ENCODE measurements around the gene GPX8.

Gene GPX8

DNA sequence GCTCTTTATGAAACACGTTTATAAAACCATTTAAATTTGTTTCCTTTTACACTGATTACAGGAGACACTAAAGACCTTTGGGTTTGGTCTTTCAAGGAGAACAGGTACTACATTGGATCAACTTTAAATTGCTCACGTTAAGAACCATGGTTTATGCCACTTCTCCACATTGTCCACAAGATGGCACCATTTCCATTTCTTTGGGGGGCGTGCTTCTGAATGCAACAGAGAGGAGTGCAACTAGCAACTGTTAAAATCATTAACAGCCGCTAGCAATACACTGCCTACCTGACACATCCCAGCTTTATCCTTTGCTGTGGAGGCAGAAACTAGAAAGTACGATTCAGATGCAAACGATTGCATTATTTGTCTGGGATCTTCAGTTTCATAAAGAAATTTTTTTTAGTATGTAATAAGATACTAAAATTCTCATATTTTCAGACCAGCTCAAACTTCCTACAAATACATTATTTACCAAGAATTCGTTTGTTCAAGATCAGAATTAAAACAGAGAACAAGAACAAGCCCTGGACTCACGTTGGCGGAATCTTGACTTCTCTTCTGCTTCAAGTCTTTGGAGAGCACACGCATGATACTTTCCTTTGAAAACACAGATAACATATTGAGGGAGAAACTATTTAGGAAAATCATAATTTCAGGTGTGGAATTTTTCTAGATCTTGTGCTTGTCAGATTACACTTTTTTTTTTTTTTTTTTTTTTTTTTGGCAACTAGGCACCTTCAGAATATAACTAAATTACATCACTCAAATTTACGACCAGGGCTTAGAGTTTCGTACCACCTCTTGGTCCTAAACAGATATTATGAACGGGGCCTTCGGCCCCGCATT lies 12.3 kb downstream of the GPX8 start:
- peak; percentile 33 to 39 for DNase-seq (ENCODE audit: low read depth in 2 of 2)

DNA sequence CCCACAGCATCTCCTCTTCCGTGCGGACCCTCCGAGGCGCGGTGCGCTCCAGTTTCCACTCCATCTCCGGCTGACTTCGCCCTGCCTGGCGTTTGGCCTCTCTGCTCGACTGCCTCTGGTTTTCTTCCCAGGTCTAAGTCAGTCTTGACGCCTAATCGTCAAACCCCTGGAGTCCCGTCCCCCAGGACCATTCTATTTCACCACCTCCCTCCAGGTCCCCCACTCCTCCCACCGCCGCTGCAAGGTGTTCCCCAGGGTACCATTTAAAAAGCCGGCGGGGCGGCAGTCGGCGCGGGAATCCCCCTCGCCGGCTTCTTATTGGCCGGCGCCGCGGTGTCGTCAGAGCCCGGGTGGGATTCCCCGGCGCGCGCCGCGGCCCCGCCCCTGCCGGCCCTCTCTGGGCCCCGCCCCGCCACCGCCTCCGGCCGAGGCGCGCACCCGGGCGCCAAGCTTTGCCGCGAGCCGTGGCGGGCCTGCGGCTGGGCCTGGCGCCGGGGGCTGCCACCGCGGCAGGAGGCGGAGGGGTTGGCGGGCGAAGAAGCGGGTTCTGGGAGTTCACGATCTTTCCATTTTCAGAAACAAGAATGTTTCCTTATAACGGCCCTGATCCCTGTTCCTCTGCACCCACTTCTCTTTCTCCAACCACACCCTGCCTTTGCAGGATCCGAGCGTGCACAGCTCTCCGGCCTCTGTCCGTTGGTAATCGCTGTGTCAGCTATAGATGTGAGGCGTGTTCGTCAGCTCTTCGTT lies 13.1 kb downstream of the GPX8 start, which contains the start of gene CDC20B:
Gene CDC20B, minus strand, starts transcription at position 241 of the 750 bp plus-strand sequence. Its CDS starts 177 bp downstream, at position 64.
- peak; percentile 33 to 70 for DNase-seq (ENCODE audit: low read depth in 2 of 2)

DNA sequence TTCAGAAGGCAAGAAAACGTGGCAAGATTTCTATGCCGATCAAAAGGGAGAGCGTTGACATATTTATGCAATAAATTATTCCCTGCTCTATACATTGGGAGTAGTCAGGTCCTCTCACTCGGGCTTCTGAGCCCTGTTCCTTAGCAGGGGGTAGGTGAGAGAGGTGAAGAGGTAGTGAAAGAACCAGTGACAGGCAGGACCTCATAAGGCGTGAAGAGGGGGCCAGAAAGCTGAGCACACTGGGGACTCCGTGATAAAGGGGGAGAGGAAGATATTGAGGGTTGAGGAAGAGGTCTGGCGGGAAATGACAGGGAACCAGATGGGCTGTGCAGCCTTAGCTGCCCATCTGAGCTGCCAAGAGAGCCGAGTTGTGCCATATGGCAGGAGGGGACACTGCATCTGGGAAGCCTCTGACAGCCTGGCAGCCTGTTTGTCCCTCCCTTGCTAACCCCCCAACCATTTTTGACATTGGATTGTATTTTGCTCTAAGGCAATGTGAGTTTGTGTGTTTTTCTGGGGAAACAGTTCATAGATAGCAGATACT lies 13.8 kb downstream of the GPX8 start:
- no peak for DNase-seq (ENCODE audit: low read depth in 2 of 2)

DNA sequence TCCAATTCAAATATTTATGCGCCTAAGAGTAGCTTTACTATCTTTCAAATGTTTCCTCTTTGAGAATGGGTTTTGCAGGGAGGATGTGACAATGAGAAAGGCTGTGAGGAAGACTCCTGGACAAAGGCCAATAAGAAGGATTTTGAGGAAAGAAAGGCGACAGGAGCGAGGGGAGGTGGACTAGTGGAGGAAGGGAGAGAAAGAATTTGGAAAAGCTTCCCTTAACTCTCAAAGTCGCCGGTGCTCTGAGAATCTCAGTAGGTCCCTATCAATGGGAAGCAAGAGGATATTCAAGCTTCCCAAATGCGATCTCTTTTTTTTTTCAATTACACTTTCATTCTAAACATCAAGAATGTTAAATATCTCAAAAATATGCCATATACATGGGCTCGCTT lies 15.8 kb downstream of the GPX8 start:
- no peak for DNase-seq (ENCODE audit: low read depth in 2 of 2)

DNA sequence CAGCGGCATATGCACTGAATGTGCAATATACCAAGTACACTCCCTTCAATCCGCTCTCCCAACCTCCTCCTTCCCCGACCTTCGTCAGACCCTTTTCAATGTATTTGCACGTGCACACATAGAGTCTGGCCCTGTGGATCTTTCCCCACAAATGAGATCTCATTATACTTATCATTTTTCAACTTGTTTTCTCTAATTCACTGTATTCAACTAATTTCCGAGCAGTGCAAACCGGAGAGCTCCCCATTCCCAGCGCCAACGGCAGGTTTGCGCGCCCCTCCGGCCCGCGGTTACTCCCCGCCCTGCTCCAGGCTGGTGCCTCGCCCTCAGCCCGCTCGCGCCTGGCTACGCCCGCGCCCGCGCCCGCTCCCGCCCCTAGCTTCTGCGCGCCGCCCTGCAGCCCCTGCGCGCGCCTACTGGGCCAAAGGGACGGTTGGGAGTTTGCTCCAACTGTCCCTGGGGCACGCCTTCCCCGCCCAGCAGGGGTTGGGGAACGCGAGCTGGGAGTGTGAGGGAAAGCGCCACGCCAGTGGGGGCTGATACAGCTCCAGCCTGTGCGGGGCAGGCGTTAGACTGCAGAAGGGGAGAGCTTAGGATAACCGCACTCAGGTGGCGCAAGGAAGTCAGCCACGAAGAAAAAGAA lies 16.3 kb downstream of the GPX8 start:
- DNase-seq (ENCODE audit: low read depth in 2 of 2): no peak

DNA sequence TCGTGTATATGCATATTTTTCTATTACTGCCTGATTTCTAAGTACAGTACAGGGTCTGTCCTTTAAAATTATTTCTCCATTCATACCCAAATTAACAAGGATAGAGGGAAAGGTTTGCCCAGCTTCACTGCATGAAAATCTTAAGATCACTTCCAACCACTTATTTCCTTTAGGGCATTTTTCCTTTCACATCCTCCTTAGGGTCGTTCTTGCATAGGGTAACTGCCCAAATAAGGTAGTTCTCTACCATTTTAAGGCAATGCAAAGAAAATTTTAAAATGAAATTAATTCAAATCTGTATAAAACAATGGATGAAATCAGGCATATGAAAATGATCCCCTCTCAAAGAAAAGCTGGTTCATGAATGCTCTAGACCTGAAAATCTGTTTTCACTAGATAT lies 17.1 kb downstream of the GPX8 start:
- DNase-seq (ENCODE audit: low read depth in 2 of 2): no peak

DNA sequence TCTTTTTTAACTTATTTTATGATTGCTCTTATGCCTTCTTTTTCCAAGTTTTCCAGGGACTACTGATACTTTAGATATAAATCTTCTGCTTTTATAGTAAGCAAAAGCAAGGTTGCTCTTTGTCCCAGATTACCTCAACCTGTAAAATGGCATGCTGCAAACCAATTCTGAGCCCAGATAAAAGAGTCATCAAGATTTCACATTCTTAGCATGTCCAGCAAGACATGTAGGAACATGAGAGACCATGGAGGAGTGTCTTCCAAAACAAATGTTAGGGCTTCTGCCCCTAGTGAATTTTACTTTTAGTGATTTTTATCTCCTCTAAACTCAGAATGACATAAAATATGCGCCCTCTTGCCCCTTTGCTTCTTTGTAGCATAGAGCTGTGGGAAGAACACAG lies 20.0 kb downstream of the GPX8 start:
- no peak for DNase-seq (ENCODE audit: low read depth in 2 of 2)

DNA sequence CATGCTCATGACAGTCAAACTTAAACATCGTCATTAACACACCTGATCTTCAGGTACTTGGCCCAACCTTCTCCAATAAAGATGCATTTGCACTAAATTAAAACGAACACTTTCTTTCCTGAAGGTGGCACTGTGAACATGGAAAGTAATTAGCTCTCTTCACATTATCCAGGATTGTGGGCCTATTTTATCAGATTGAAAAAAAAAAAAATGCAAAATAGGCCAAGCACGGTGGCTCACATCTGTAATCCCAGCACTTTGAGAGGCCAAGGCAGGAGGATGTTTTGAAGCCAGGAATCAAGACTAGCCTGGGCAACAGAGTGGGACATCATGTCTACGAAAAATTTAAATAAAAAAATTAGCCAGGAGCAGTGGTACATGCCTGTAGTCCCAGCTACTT lies 27.4 kb downstream of the GPX8 start:
- no peak for DNase-seq (ENCODE audit: low read depth in 2 of 2)

DNA sequence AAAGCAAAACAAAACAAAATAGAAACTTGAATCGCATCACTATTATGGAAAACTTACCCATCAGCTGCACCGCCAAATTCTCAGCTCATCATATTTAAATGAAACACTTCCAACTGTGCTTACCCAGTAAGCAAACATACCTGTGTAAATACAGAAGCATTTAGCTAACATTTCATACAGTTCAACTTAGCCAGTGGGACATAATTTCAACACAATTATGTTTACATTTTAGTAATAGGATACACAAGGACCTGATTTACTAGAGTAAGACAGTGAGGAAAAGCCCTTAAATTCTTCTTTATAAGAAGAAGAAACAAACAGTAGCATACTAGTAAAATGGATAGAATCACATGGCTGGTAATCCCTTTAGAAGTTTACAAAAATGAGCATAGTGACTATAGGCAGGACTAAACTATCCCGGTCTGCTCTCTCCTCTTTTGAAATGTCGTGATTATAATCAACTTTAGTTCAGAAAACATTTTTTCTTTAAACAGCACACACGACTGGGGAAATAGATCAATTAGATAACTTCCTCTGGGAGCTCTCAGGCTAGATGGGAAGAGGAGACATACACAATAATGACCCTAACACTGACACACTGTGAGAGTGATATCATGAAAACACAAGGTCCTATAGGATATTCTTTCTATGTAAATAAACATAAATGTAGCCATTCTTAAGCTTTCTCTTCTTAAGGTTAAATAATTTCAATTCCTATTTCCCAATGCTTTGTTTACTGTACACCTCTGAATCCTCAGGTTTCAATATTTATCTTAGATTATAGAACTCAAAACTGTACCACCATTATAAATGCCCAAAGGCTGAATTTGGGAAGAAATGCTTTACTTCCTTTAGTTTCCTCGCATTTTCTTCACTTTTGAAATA lies 28.9 kb downstream of the GPX8 start:
- no peak for DNase-seq (ENCODE audit: low read depth in 2 of 2)

DNA sequence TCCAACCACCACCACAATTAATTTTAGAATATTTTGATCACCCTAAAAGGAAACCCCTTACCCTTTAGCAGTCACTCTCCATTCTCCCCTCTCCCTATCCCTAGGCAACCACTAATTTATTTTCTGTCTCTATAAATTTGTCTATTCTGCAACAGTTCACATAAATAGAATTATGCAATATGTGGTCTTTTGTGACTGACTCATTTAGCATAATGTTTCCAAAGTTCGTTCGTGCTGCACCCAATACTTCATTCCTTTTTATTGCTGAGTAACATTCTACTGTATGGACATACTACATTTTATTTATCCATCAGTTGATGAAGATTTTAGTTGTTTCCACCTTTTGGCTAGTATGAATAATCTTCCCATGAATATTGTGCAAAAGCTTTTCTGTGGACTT lies 31.2 kb downstream of the GPX8 start:
- DNase-seq (ENCODE audit: low read depth in 2 of 2): no peak

DNA sequence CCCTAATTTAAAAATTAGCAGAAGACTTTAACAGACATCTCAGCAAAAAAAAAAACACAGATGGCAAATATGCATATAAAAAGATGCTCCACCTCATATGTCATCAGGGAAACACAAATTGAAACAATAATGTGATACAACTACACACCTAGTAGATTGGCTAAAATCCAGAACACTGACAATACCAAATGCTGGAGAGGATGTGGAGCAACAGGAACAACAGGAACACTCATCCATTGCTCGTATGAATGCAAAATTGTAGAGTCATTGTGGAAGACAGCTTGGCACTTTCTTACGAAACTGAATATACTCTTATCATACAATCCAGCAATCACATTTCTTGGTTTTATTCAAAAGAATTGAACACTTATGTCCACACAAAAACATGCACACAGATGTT lies 45.0 kb downstream of the GPX8 start:
- no peak for DNase-seq (ENCODE audit: low read depth in 2 of 2)

DNA sequence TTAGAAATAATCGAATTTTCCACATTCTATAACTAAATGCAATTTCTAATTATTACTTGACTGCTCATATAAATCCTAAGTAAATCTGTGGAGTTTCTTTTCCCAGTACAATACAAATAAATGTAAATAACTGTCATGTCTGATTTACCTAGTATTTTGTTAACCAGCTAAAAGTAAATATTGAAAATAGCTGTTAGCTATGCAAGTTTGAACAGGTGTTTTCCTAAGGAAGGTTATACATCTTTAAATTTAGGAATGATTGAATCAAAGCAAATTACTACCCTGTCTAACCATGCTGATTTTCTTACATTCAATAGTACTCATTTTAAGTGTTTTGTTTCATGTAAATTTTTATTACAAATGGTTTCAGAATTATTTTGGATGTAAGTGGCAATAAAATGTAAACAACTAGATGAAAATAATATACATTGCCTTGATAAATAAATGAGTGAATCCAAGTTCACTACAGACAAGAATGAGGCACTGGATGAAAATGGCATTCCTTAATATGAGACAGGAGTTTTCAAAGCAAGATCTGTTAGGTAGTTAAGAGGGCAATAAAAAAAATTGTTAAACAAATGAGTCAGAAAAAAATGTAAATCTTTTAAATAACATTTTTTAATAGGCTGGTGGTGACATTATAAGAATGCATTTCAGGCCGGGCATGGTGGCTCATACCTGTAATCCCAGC lies 51.4 kb downstream of the GPX8 start:
- DNase-seq (ENCODE audit: low read depth in 2 of 2): no peak

Measured in stimulated activated CD4-positive, alpha-beta T cell treated with anti-CD3 and anti-CD28 coated beads, Interleukin-15, amount 100 ng/mL, for 48 hours (primary cell).